ENCODE measurements around the gene DLGAP4. TPM values are rescaled to one million over a fixed set of nuclear protein-coding genes. Genes with fewer than 3 reads are reported as not detected.
A peak's percentile ranks its signal among the peaks of the same experiment; 100 is the strongest.

DLGAP4 gene
- total and polyA plus RNA-seq, 9 of the 15 experiments (the other 6 are each of a cell fraction or from before 2014, with no cell fraction given) = 0.31 to 34.1 (median 4.5) TPM

- TF ChIP-seq CLOCK (CRISPR knock-in tag; IDR thresholded peaks at IDR 0.05; ENCODE audit: borderline replicate concordance) (no peak), ZNF511 (CRISPR knock-in tag; IDR thresholded peaks at IDR 0.05) (0 out of 2 replicates have a peak, but pooled peaks have one; percentile 15), TCFL5 (CRISPR knock-in tag; conservative IDR thresholded peaks at IDR 0.05) (no peak), STAT5B (CRISPR knock-in tag; IDR thresholded peaks at IDR 0.05) (no peak), TBP (optimal IDR thresholded peaks at IDR 0.05; ENCODE audit: low read depth, low read length) (no peak), ZNF583 (CRISPR knock-in tag; IDR thresholded peaks at IDR 0.05) (no peak), SRF (CRISPR knock-in tag; IDR thresholded peaks at IDR 0.05) (peak in 1 of 2 experiments; percentile 85; a peak in 2 of 4 replicates), GTF2E2 (tag; IDR thresholded peaks at IDR 0.05) (no peak), ELF4 (CRISPR knock-in tag; IDR thresholded peaks at IDR 0.05) (no peak), E2F6 (IDR thresholded peaks at IDR 0.05; ENCODE audit: borderline replicate concordance in 1 of 2, extremely low read depth in 1 of 2, insufficient read depth in 1 of 2, insufficient read length in 1 of 2, low read depth in 1 of 2, low read length in 1 of 2, poor library complexity in 1 of 2, severe bottlenecking in 1 of 2) (peak; percentile 94 to 96), KAT8 (IDR thresholded peaks at IDR 0.05; ENCODE audit: low read depth) (no peak), ZBTB43 (CRISPR knock-in tag; IDR thresholded peaks at IDR 0.05) (0 out of 2 replicates have a peak, but pooled peaks have one; percentile 24), ZNF764 (CRISPR knock-in tag; IDR thresholded peaks at IDR 0.05; ENCODE audit: low read depth) (no peak), NFE2L1 (tag; IDR thresholded peaks at IDR 0.05; ENCODE audit: borderline replicate concordance, low read depth) (no peak), RAD21 (CRISPR knock-in tag; conservative IDR thresholded peaks at IDR 0.05 in 1 of 2, IDR thresholded peaks at IDR 0.05 in 1 of 2) (peak; percentile 20 to 65; a peak in 3 of 4 replicates), RBM34 (IDR thresholded peaks at IDR 0.05; ENCODE audit: borderline replicate concordance, insufficient read depth, low read length) (no peak), HMBOX1 (IDR thresholded peaks at IDR 0.05) (no peak), COPS2 (conservative IDR thresholded peaks at IDR 0.05) (no peak), ZNF134 (CRISPR knock-in tag; conservative IDR thresholded peaks at IDR 0.05) (no peak), ZNF224 (CRISPR knock-in tag; IDR thresholded peaks at IDR 0.05) (no peak)
Measured at GRCh38 chr20:36435592-36436541, 129.7 kb downstream of the DLGAP4 start (continued).

Data from K562 (cell line).